ENCODE results near the gene ZNF420.

ZNF420 gene

GRCh38 chr19:37148214-37148613 is 70.0 kb downstream of the ZNF420 start:
- DNase-seq (ENCODE audit: low read depth) = no peak

DNA sequence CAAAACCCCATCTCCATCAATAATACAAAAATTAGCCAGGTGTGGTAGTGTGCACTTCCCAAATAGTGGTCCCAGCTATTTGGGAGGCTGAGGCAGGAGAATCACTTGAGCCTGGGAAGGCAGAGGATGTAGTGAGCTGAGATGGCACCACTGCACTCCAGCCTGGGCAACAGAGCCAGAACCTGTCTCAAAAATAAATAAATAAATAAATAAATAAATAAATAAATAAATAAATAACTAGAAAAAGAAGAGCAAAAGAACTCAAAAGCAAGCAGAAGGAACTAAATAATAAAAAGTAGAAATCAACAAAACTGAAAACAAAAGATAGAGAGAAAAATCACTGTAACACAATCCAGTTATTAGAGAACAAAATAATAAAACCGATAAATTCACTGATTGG is 81.9 kb downstream of the ZNF420 start:
- no peak for DNase-seq (ENCODE audit: low read depth)

- DNase-seq (ENCODE audit: low read depth) = no peak
These were observed 87.4 kb downstream of the ZNF420 start for GRCh38 chr19:37165635-37166034.

- peak; percentile 83 for DNase-seq (ENCODE audit: low read depth)
These were observed 94.4 kb downstream of the ZNF420 start, which contains the start of gene ZNF585A for GRCh38 chr19:37172368-37173366. TSS of gene ZNF585A (minus strand) at chr19:37172695. CDS start at chr19:37169910, 2,785 bp downstream.

Measured in stimulated activated CD8-positive, alpha-beta memory T cell treated with anti-CD3 and anti-CD28 coated beads, Interleukin-15, amount 100 ng/mL, for 1 hour (primary cell).